SK-N-SH (cell line): ENCODE data around the gene GPR37L1. TPM values are rescaled to one million over a fixed set of nuclear protein-coding genes. Genes with fewer than 3 reads are reported as not detected.

ENCODE experiments used
- CTCF ChIA-PET: fragments of 300-600, 350-600 bp; formaldehyde crosslinking; extraction: SDS; loops from one replicate; lab custom pipeline; 2021; lab: Yijun Ruan, JAX
- POLR2A ChIA-PET: fragments of 350-600 bp; sonication (Branson Sonifier 250); formaldehyde crosslinking; extraction: SDS; loops from one replicate; lab custom pipeline; 2020; ENCODE audit warnings: antibody characterized with exemption, inconsistent platforms; lab: Yijun Ruan, JAX
- DNase-seq: peaks from one replicate; pipeline ENCODE4 v3.0.0; 2012
- H2AFZ ChIP-seq: fragments of 200-600 bp; sonication (generic); 2 replicates; pipeline ENCODE4 v1.8.1; 2016; ENCODE audit warnings: antibody characterized with exemption, mild to moderate bottlenecking, low read depth
- H3F3A ChIP-seq: fragments of 200-600 bp; sonication (generic); replicated peaks from 2 replicates; pipeline ENCODE3; 2016; ENCODE audit warnings: antibody characterized with exemption, mild to moderate bottlenecking; ENCODE audit not compliant: insufficient read depth
- H3K27ac ChIP-seq, 2 experiments: fragments of 200-500 bp in 1 of 2; fragments of 200-600 bp in 1 of 2; sonication (Bioruptor generic) in 1 of 2; sonication (generic), shearing (Covaris generic) in 1 of 2; 2 replicates each; pipeline versions ENCODE4 v1.5.1 to v1.6.1; 2014 to 2016; ENCODE audit warnings: low read depth in 2 of 2, inconsistent platforms in 1 of 2, low read length in 1 of 2, mild to moderate bottlenecking in 1 of 2, mixed read lengths in 1 of 2
- H3K27me3 ChIP-seq: fragments of 200-600 bp; sonication (generic), shearing (Covaris generic); 2 replicates; pipeline ENCODE4 v1.6.1; 2016; ENCODE audit warnings: mixed run types; ENCODE audit not compliant: insufficient read depth
- H3K36me3 ChIP-seq, 2 experiments: fragments of 200-500 bp in 1 of 2; fragments of 200-600 bp in 1 of 2; sonication (Bioruptor generic) in 1 of 2; sonication (generic) in 1 of 2; replicated peaks in 1 of 2; 2 replicates each; pipeline versions ENCODE3 to v1.5.1; 2014 to 2016; ENCODE audit warnings: low read length in 1 of 2, mild to moderate bottlenecking in 1 of 2; ENCODE audit not compliant: insufficient read depth in 2 of 2, control insufficient read depth in 1 of 2
- H3K4me1 ChIP-seq, 2 experiments: fragments of 200-500 bp in 1 of 2; fragments of 200-600 bp in 1 of 2; sonication (Bioruptor generic) in 1 of 2; sonication (generic), shearing (Covaris generic) in 1 of 2; 2 replicates each; pipeline versions ENCODE4 v1.5.1 to v1.6.1; 2014 to 2016; ENCODE audit warnings: low read depth in 1 of 2, low read length in 1 of 2, mixed run types in 1 of 2; ENCODE audit not compliant: insufficient read depth in 2 of 2, control insufficient read depth in 1 of 2
- H3K4me2 ChIP-seq: fragments of 200-600 bp; sonication (generic), shearing (Covaris generic); 2 replicates; pipeline ENCODE4 v1.6.1; 2017; ENCODE audit warnings: mixed run types
- H3K4me3 ChIP-seq, 2 experiments: fragments of 200-500 bp in 1 of 2; fragments of 200-600 bp in 1 of 2; sonication (Bioruptor generic) in 1 of 2; sonication (generic), shearing (Covaris generic) in 1 of 2; 2 replicates each; pipeline versions ENCODE4 v1.5.1 to v1.8.1; 2014 to 2016; ENCODE audit warnings: low read depth in 2 of 2, inconsistent platforms in 1 of 2, low read length in 1 of 2, mild to moderate bottlenecking in 1 of 2, mixed read lengths in 1 of 2, moderate library complexity in 1 of 2
- H3K79me2 ChIP-seq: fragments of 200-600 bp; sonication (generic); 2 replicates; pipeline ENCODE4 v1.8.1; 2017; ENCODE audit warnings: mild to moderate bottlenecking; ENCODE audit not compliant: insufficient read depth
- H3K9ac ChIP-seq: fragments of 200-600 bp; sonication (generic); 2 replicates; pipeline ENCODE4 v1.6.1; 2017; ENCODE audit warnings: mixed run types
- H3K9me2 ChIP-seq: fragments of 200-600 bp; sonication (generic); 2 replicates; pipeline ENCODE4 v1.6.1; 2017; ENCODE audit warnings: mixed run types
- H3K9me3 ChIP-seq: fragments of 200-600 bp; sonication (generic); 2 replicates; pipeline ENCODE4 v1.6.1; 2017; ENCODE audit warnings: mixed run types, mild to moderate bottlenecking, moderate library complexity
- H4K20me1 ChIP-seq: fragments of 200-600 bp; sonication (generic); 2 replicates; pipeline ENCODE4 v1.6.1; 2017; ENCODE audit warnings: mild to moderate bottlenecking, mixed run types; ENCODE audit not compliant: insufficient read depth
- CHD2 ChIP-seq: fragments of 150-350 bp; IDR thresholded peaks from 2 replicates; pipeline ENCODE4 v1.6.1; 2018; ENCODE audit warnings: low read length; ENCODE audit not compliant: partially characterized antibody
- ELF1 ChIP-seq: IDR thresholded peaks from 2 replicates; pipeline ENCODE4 v1.4.0; 2012
- EP300 ChIP-seq, 2 experiments: IDR thresholded peaks; 2 replicates each; pipeline versions ENCODE4 v1.4.0 to v1.6.1; 2012; ENCODE audit warnings: borderline replicate concordance in 1 of 2, low read depth in 1 of 2, low read length in 1 of 2
- FOXM1 ChIP-seq: IDR thresholded peaks from 2 replicates; pipeline ENCODE4 v1.4.0; 2012; ENCODE audit warnings: low read depth, mild to moderate bottlenecking
- JUND ChIP-seq: IDR thresholded peaks from 2 replicates; pipeline ENCODE4 v1.4.0; 2012
- MEF2A ChIP-seq: IDR thresholded peaks from 2 replicates; pipeline ENCODE4 v1.4.0; 2012; ENCODE audit warnings: low read depth, borderline replicate concordance
- NFIC ChIP-seq: IDR thresholded peaks from 2 replicates; pipeline ENCODE4 v1.4.0; 2012; ENCODE audit warnings: borderline replicate concordance
- NRF1 ChIP-seq: IDR thresholded peaks from 2 replicates; pipeline ENCODE4 v1.6.1; 2012; ENCODE audit warnings: low read depth, mild to moderate bottlenecking, low read length
- RAD21 ChIP-seq: IDR thresholded peaks from 2 replicates; pipeline ENCODE4 v1.6.1; 2012; ENCODE audit warnings: mild to moderate bottlenecking, low read length
- RCOR1 ChIP-seq: fragments of 150-350 bp; IDR thresholded peaks from 2 replicates; pipeline ENCODE4 v1.6.1; 2017; ENCODE audit warnings: antibody characterized with exemption, low read length
- RFX5 ChIP-seq: IDR thresholded peaks from 2 replicates; pipeline ENCODE4 v1.6.1; 2012; ENCODE audit warnings: mild to moderate bottlenecking, improper control_type of control experiment, low read length
- SIN3A ChIP-seq: IDR thresholded peaks from 2 replicates; pipeline ENCODE4 v1.6.1; 2012; ENCODE audit warnings: low read depth, mild to moderate bottlenecking, low read length, moderate library complexity, borderline replicate concordance
- TAF1 ChIP-seq: IDR thresholded peaks from 2 replicates; pipeline ENCODE4 v1.6.1; 2012; ENCODE audit warnings: low read depth, mild to moderate bottlenecking, low read length, moderate library complexity, borderline replicate concordance
- TCF12 ChIP-seq: IDR thresholded peaks from 2 replicates; pipeline ENCODE4 v1.4.0; 2012
- TEAD4 ChIP-seq: IDR thresholded peaks from 2 replicates; pipeline ENCODE4 v1.4.0; 2012; ENCODE audit warnings: mild to moderate bottlenecking, borderline replicate concordance; ENCODE audit not compliant: insufficient read depth
- YY1 ChIP-seq: IDR thresholded peaks from 2 replicates; pipeline ENCODE4 v1.4.0; 2012; ENCODE audit warnings: low read depth, mild to moderate bottlenecking
- WGBS: methylation state at CpG from one replicate; pipeline ENCODE4 v1.1.6; 2017; ENCODE audit warnings: low lambda C conversion rate; 5-methylcytosine and 5-hydroxymethylcytosine counted together
- polyA plus RNA-seq, 3 experiments: library from polyadenylated mRNA; depleted of rRNA; stranded (reverse); fragments of >200 nt; gene quantifications; 2 replicates each; pipeline ENCODE4 v1.2.3, GENCODE V29; 2012
- TF ChIP-seq, protein P1 (sequence below): fragments of 150-350 bp; IDR thresholded peaks from 2 replicates; pipeline ENCODE4 v1.6.1; 2016; ENCODE audit warnings: mild to moderate bottlenecking, low read depth, low read length
- TF ChIP-seq, protein P2 (sequence below): fragments of 150-350 bp; IDR thresholded peaks from 2 replicates; pipeline ENCODE4 v1.6.1; 2017; ENCODE audit warnings: antibody characterized with exemption, low read length, low read depth, borderline replicate concordance
- TF ChIP-seq, protein P3 (sequence below): IDR thresholded peaks from 2 replicates; pipeline ENCODE4 v1.4.0; 2012; ENCODE audit warnings: low read depth
- TF ChIP-seq, protein P4 (sequence below): IDR thresholded peaks from 2 replicates; pipeline ENCODE4 v1.4.0; 2012; ENCODE audit warnings: low read depth, borderline replicate concordance

GPR37L1 gene
- polyA plus RNA-seq, 1 of the 3 experiments (the other 2 are of a cell fraction), result not detected

GRCh38 chr1:202101184-202101583 lies 21.5 kb upstream of the GPR37L1 start:
- DNase-seq, result peak; percentile 55
- WGBS, result 47% methylated on average over 4 of the region's 4 CpGs
- H3K4me3 ChIP-seq, result no peak overlapping the region
- CTCF ChIA-PET, result interaction anchor here (1.1 to 5.2 kb wide), 7 partner anchors 11 to 101 kb away, joined by 3 to 26 read pairs (median 6); no protein-coding TSS in a partner anchor
- H3F3A ChIP-seq, result no peaks in the 10 kb centered on the region
- H3K9me3 ChIP-seq, result no peaks in the 10 kb centered on the region
- peaks cover 0 to 5% of the 10 kb centered on the region in 2 experiments; a peak in 1 of 4 replicates for H3K4me1 ChIP-seq
- H3K4me2 ChIP-seq, result no peak overlapping the region
- no peaks in the 10 kb centered on the region for H3K9me2 ChIP-seq
- no peak overlapping the region; the same call in 1 of the 2 replicates for H2AFZ ChIP-seq
- POLR2A ChIA-PET, result no interaction called here
- no peak overlapping the region for H3K9ac ChIP-seq
- H3K79me2 ChIP-seq, result no peaks in the 10 kb centered on the region
- H4K20me1 ChIP-seq, result no peaks in the 10 kb centered on the region
- H3K27me3 ChIP-seq, result no peaks in the 10 kb centered on the region
- H3K27ac ChIP-seq, result no peak overlapping the region
- H3K36me3 ChIP-seq, result no peaks in the 10 kb centered on the region
- no peak for TF ChIP-seq CHD2
- TF ChIP-seq, protein P1, sequence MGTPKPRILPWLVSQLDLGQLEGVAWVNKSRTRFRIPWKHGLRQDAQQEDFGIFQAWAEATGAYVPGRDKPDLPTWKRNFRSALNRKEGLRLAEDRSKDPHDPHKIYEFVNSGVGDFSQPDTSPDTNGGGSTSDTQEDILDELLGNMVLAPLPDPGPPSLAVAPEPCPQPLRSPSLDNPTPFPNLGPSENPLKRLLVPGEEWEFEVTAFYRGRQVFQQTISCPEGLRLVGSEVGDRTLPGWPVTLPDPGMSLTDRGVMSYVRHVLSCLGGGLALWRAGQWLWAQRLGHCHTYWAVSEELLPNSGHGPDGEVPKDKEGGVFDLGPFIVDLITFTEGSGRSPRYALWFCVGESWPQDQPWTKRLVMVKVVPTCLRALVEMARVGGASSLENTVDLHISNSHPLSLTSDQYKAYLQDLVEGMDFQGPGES, result no peak
- no peak for TF ChIP-seq TCF12
- TF ChIP-seq ELF1, result no peak
- TF ChIP-seq RCOR1, result no peak
- TF ChIP-seq NRF1, result no peak
- TF ChIP-seq EP300 (IDR thresholded peaks at IDR 0.05; ENCODE audit: borderline replicate concordance in 1 of 2, low read depth in 1 of 2, low read length in 1 of 2), result no peak
- TF ChIP-seq TAF1, result no peak
- no peak for TF ChIP-seq JUND
- TF ChIP-seq TEAD4, result no peak
- no peak for TF ChIP-seq FOXM1
- no peak for TF ChIP-seq RFX5
- TF ChIP-seq MEF2A, result no peak
- TF ChIP-seq, protein P2, sequence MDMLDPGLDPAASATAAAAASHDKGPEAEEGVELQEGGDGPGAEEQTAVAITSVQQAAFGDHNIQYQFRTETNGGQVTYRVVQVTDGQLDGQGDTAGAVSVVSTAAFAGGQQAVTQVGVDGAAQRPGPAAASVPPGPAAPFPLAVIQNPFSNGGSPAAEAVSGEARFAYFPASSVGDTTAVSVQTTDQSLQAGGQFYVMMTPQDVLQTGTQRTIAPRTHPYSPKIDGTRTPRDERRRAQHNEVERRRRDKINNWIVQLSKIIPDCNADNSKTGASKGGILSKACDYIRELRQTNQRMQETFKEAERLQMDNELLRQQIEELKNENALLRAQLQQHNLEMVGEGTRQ, result no peak
- TF ChIP-seq YY1, result no peak
- no peak for TF ChIP-seq SIN3A
- TF ChIP-seq, protein P3, sequence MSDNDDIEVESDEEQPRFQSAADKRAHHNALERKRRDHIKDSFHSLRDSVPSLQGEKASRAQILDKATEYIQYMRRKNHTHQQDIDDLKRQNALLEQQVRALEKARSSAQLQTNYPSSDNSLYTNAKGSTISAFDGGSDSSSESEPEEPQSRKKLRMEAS, result no peak
- no peak for TF ChIP-seq NFIC
- TF ChIP-seq, protein P4, sequence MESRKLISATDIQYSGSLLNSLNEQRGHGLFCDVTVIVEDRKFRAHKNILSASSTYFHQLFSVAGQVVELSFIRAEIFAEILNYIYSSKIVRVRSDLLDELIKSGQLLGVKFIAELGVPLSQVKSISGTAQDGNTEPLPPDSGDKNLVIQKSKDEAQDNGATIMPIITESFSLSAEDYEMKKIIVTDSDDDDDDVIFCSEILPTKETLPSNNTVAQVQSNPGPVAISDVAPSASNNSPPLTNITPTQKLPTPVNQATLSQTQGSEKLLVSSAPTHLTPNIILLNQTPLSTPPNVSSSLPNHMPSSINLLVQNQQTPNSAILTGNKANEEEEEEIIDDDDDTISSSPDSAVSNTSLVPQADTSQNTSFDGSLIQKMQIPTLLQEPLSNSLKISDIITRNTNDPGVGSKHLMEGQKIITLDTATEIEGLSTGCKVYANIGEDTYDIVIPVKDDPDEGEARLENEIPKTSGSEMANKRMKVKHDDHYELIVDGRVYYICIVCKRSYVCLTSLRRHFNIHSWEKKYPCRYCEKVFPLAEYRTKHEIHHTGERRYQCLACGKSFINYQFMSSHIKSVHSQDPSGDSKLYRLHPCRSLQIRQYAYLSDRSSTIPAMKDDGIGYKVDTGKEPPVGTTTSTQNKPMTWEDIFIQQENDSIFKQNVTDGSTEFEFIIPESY, result no peak
- no peak; the same call in 1 of the 2 replicates for TF ChIP-seq RAD21
